Panc1 (cell line): ENCODE results near the gene EGFLAM. TPM values are rescaled to one million over a fixed set of nuclear protein-coding genes. Genes with fewer than 3 reads are reported as not detected.

ENCODE experiments used
- ATAC-seq: fragments of 200-7000 bp; cut with Tn5 transposase; 2 replicates; pipeline ENCODE4 v1.9.1; 2020; ENCODE audit warnings: mild to moderate bottlenecking, moderate library complexity
- BruUV-seq: library from RNA; stranded (reverse); fragments of 400-500 nt; replicated peaks from 2 replicates; lab custom pipeline; 2021; lab: Mats Ljungman, UMichigan
- CTCF ChIA-PET: fragments of 300-600 bp; sonication (Branson Sonifier 250); formaldehyde crosslinking; loops from one replicate; lab custom pipeline; 2022; ENCODE audit warnings: antibody characterized with exemption; lab: Charles Lee
- POLR2A ChIA-PET: fragments of 300-600 bp; sonication (Branson Sonifier 250); formaldehyde crosslinking; loops from one replicate; lab custom pipeline; 2022; ENCODE audit warnings: antibody characterized with exemption; lab: Charles Lee
- DNase-seq: peaks from one replicate; pipeline ENCODE4 v3.0.0-alpha.2; 2010; ENCODE audit warnings: low read depth, low spot score
- H3K27ac ChIP-seq: 2 replicates; pipeline ENCODE4 v1.5.1; 2011; ENCODE audit warnings: mild to moderate bottlenecking, low read length, inconsistent platforms
- H3K27me3 ChIP-seq: fragments of 200-500 bp; sonication (Bioruptor generic); 2 replicates; pipeline ENCODE4 v1.6.0; 2014; ENCODE audit warnings: low read length, inconsistent platforms; ENCODE audit not compliant: control insufficient read depth, insufficient read depth
- H3K36me3 ChIP-seq: fragments of 200-500 bp; sonication (Bioruptor generic); 2 replicates; pipeline ENCODE4 v1.5.1; 2014; ENCODE audit warnings: inconsistent platforms, mild to moderate bottlenecking, low read length, moderate library complexity; ENCODE audit not compliant: control insufficient read depth, insufficient read depth
- H3K4me1 ChIP-seq: 2 replicates; pipeline ENCODE4 v1.5.1; 2011; ENCODE audit warnings: inconsistent platforms, mild to moderate bottlenecking, low read length, moderate library complexity; ENCODE audit not compliant: control insufficient read depth, insufficient read depth
- H3K4me3 ChIP-seq, 2 experiments: 2 replicates each; pipeline ENCODE4 v1.5.1; 2011 to 2012; ENCODE audit warnings: low read depth in 2 of 2, low read length in 2 of 2, mild to moderate bottlenecking in 2 of 2, inconsistent platforms in 1 of 2, moderate library complexity in 1 of 2
- H3K9me3 ChIP-seq: fragments of 200-500 bp; sonication (Bioruptor generic); 2 replicates; pipeline ENCODE4 v1.5.1; 2014; ENCODE audit warnings: low read depth, mild to moderate bottlenecking, inconsistent platforms, low read length, moderate library complexity; ENCODE audit not compliant: control insufficient read depth, insufficient read depth
- POLR2AphosphoS5 ChIP-seq: IDR thresholded peaks from 2 replicates; pipeline ENCODE4 v1.6.1; 2012; ENCODE audit warnings: mild to moderate bottlenecking, low read depth, low read length, moderate library complexity
- SIN3A ChIP-seq: IDR thresholded peaks from 2 replicates; pipeline ENCODE4 v1.6.1; 2012; ENCODE audit warnings: low read depth, mild to moderate bottlenecking, low read length, moderate library complexity, borderline replicate concordance; ENCODE audit not compliant: insufficient read depth
- TCF7L2 ChIP-seq: IDR thresholded peaks from 2 replicates; pipeline ENCODE4 v1.6.1; 2011; ENCODE audit warnings: mild to moderate bottlenecking, low read depth, low read length, inconsistent platforms
- in situ Hi-C: cut with HindIII; loops from 2 replicates; pipeline ENCODE4 v1.10.0; 2016; ENCODE audit warnings: low sequenced_read_pairs, low pct_unique_long_range_greater_than_20kb
- intact Hi-C: fragments of 100-400 bp; cut with micrococcal nuclease; formaldehyde crosslinking; loops from one replicate; pipeline ENCODE4 v1.10.0; 2022; ENCODE audit not compliant: unreplicated experiment
- total RNA-seq: library from RNA; stranded (reverse); gene quantifications from one replicate; pipeline ENCODE4 v1.2.1, GENCODE V29; 2021; ENCODE audit not compliant: unreplicated experiment
- TF ChIP-seq, protein P1 (sequence below): fragments of 450-650 bp; IDR thresholded peaks from 2 replicates; pipeline ENCODE4 v1.5.1; 2017; ENCODE audit warnings: mild to moderate bottlenecking
- TF ChIP-seq, protein P2 (sequence below), 2 experiments: IDR thresholded peaks; 2 replicates each; pipeline ENCODE4 v1.6.1; 2011 to 2012; ENCODE audit warnings: low read depth in 2 of 2, control low read depth in 1 of 2, low read length in 1 of 2, mild to moderate bottlenecking in 1 of 2, moderate library complexity in 1 of 2; ENCODE audit not compliant: insufficient read depth in 1 of 2

Gene EGFLAM
- total RNA-seq, 1 experiment from 2014 or later = 14.8 TPM

DNA sequence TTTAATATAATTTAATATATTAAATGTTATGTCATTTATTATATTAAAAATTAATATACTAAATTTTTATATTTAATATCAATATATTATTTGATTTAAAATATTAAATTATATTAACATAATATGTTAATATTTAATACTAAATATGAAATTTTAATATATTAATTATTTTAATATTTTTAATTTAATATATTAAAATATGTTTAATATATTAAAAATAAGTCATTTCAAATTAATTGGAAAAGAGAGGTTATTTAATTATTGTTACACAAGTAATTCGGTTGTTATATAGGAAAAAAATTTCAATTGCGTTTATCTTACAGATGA is 183.9 kb downstream of the EGFLAM start:
- ATAC-seq (no peak), DNase-seq (no peak)
- intact Hi-C loops (loop anchor here (5.0 kb wide), 1 partner anchor 480 kb away; no protein-coding TSS in a partner anchor), in situ Hi-C loops (no loop called here)
- ChIA-PET POLR2A (interaction anchor here (0.6 to 1.8 kb wide), 3 partner anchors 21 to 368 kb away, joined by 3 to 5 read pairs (median 4); no protein-coding TSS in a partner anchor), CTCF (interaction anchor here (0.6 to 4.0 kb wide), 35 partner anchors 8 to 482 kb away, joined by 3 to 67 read pairs (median 5); no protein-coding TSS in a partner anchor)
- Histone ChIP-seq H3K9me3 (no peaks in the 10 kb centered on the region), H3K4me1 (0 out of 2 replicates have a peak, but pooled peaks cover 10% of the 10 kb centered on the region), H3K36me3 (no peaks in the 10 kb centered on the region), H3K27me3 (no peaks in the 10 kb centered on the region), H3K4me3 (no peak overlapping the region), H3K27ac (no peak overlapping the region; the same call in 1 of the 2 replicates)
- no peak for TF ChIP-seq POLR2AphosphoS5
- TF ChIP-seq, protein P1, sequence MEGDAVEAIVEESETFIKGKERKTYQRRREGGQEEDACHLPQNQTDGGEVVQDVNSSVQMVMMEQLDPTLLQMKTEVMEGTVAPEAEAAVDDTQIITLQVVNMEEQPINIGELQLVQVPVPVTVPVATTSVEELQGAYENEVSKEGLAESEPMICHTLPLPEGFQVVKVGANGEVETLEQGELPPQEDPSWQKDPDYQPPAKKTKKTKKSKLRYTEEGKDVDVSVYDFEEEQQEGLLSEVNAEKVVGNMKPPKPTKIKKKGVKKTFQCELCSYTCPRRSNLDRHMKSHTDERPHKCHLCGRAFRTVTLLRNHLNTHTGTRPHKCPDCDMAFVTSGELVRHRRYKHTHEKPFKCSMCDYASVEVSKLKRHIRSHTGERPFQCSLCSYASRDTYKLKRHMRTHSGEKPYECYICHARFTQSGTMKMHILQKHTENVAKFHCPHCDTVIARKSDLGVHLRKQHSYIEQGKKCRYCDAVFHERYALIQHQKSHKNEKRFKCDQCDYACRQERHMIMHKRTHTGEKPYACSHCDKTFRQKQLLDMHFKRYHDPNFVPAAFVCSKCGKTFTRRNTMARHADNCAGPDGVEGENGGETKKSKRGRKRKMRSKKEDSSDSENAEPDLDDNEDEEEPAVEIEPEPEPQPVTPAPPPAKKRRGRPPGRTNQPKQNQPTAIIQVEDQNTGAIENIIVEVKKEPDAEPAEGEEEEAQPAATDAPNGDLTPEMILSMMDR = no peak
- TF ChIP-seq, protein P2, sequence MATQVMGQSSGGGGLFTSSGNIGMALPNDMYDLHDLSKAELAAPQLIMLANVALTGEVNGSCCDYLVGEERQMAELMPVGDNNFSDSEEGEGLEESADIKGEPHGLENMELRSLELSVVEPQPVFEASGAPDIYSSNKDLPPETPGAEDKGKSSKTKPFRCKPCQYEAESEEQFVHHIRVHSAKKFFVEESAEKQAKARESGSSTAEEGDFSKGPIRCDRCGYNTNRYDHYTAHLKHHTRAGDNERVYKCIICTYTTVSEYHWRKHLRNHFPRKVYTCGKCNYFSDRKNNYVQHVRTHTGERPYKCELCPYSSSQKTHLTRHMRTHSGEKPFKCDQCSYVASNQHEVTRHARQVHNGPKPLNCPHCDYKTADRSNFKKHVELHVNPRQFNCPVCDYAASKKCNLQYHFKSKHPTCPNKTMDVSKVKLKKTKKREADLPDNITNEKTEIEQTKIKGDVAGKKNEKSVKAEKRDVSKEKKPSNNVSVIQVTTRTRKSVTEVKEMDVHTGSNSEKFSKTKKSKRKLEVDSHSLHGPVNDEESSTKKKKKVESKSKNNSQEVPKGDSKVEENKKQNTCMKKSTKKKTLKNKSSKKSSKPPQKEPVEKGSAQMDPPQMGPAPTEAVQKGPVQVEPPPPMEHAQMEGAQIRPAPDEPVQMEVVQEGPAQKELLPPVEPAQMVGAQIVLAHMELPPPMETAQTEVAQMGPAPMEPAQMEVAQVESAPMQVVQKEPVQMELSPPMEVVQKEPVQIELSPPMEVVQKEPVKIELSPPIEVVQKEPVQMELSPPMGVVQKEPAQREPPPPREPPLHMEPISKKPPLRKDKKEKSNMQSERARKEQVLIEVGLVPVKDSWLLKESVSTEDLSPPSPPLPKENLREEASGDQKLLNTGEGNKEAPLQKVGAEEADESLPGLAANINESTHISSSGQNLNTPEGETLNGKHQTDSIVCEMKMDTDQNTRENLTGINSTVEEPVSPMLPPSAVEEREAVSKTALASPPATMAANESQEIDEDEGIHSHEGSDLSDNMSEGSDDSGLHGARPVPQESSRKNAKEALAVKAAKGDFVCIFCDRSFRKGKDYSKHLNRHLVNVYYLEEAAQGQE (IDR thresholded peaks at IDR 0.05; ENCODE audit: insufficient read depth in 1 of 2, low read depth in 2 of 2, low read length in 1 of 2) = no peak
- TF ChIP-seq TCF7L2 = no peak
- no peak for TF ChIP-seq SIN3A
- no TSS peak for BruUV-seq

GRCh38 chr5:38443390-38443789 is 185.0 kb downstream of the EGFLAM start:
- H3K27ac ChIP-seq = no peak overlapping the region
- intact Hi-C loops = loop anchor here (5.0 kb wide), 1 partner anchor 479 kb away; no protein-coding TSS in a partner anchor
- H3K27me3 ChIP-seq = no peaks in the 10 kb centered on the region
- 0 out of 2 replicates have a peak, but pooled peaks cover 10% of the 10 kb centered on the region for H3K4me1 ChIP-seq
- in situ Hi-C loops = no loop called here
- no TSS peak for BruUV-seq
- no peaks in the 10 kb centered on the region for H3K9me3 ChIP-seq
- CTCF ChIA-PET = interaction anchor here (0.7 to 4.0 kb wide), 2 partner anchors 282 to 365 kb away, joined by 6 to 67 read pairs; no protein-coding TSS in a partner anchor
- DNase-seq (no peak), ATAC-seq (no peak)
- POLR2A ChIA-PET = no interaction called here
- TF ChIP-seq, protein P2 (IDR thresholded peaks at IDR 0.05; ENCODE audit: insufficient read depth in 1 of 2, low read depth in 2 of 2, low read length in 1 of 2) = no peak
- TF ChIP-seq, protein P1 = no peak; the same call in 1 of the 2 replicates
- TF ChIP-seq TCF7L2 (no peak), SIN3A (no peak), POLR2AphosphoS5 (no peak)
- H3K4me3 ChIP-seq = no peak overlapping the region
- H3K36me3 ChIP-seq = no peaks in the 10 kb centered on the region
